ENCODE data around the gene RMI1.

DNA sequence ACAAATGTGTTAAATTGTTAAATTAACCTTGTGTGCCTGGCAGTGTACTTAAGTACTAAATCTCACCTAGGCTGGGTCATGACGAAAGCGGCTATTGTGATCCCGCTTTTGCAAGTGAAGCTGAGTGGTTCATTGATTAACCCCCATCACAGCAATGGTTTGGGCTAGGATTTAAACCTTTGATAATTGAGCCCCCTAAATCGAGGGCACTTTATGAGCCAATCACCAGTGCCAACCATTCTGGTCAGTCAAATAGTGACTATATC lies 23.4 kb upstream of the RMI1 start:
- TF ChIP-seq, protein P1, sequence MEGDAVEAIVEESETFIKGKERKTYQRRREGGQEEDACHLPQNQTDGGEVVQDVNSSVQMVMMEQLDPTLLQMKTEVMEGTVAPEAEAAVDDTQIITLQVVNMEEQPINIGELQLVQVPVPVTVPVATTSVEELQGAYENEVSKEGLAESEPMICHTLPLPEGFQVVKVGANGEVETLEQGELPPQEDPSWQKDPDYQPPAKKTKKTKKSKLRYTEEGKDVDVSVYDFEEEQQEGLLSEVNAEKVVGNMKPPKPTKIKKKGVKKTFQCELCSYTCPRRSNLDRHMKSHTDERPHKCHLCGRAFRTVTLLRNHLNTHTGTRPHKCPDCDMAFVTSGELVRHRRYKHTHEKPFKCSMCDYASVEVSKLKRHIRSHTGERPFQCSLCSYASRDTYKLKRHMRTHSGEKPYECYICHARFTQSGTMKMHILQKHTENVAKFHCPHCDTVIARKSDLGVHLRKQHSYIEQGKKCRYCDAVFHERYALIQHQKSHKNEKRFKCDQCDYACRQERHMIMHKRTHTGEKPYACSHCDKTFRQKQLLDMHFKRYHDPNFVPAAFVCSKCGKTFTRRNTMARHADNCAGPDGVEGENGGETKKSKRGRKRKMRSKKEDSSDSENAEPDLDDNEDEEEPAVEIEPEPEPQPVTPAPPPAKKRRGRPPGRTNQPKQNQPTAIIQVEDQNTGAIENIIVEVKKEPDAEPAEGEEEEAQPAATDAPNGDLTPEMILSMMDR (IDR thresholded peaks at IDR 0.05): no peak
- no peak for TF ChIP-seq POLR2A (IDR thresholded peaks at IDR 0.05)
